IgD-negative memory B cell (primary cell): Measurements from ENCODE around the gene SPEM3. TPM values are rescaled to one million over a fixed set of nuclear protein-coding genes. Genes with fewer than 3 reads are reported as not detected.

ENCODE experiments used
- H3K27ac Mint-ChIP-seq, 3 donors: one replicate each; pipeline ENCODE4 v1.8.0; 2020 to 2022; ENCODE audit warnings: mild to moderate bottlenecking in 3 of 3, mixed read lengths in 3 of 3, moderate library complexity in 1 of 3
- H3K27me3 Mint-ChIP-seq: one replicate; pipeline ENCODE4 v1.8.0; 2021; ENCODE audit warnings: mixed read lengths
- H3K36me3 Mint-ChIP-seq: one replicate; pipeline ENCODE4 v1.8.0; 2020; ENCODE audit warnings: mild to moderate bottlenecking, mixed read lengths
- H3K4me1 Mint-ChIP-seq, 3 donors: one replicate each; pipeline ENCODE4 v1.8.0; 2020 to 2022; ENCODE audit warnings: mixed read lengths in 3 of 3, mild to moderate bottlenecking in 1 of 3
- H3K4me3 Mint-ChIP-seq, 4 donors: one replicate each; pipeline ENCODE4 v1.8.0; 2020 to 2022; ENCODE audit warnings: mild to moderate bottlenecking in 4 of 4, mixed read lengths in 4 of 4, moderate library complexity in 3 of 4
- H3K9me3 Mint-ChIP-seq, 3 donors: one replicate each; pipeline ENCODE4 v1.8.0; 2020 to 2021; ENCODE audit warnings: mixed read lengths in 3 of 3, mild to moderate bottlenecking in 1 of 3
- polyA plus RNA-seq: library from polyadenylated mRNA; unstranded; fragments of 300-500 nt; fragmentation: Illumina TruSeq; gene quantifications from one replicate; pipeline ENCODE4 v1.2.3, GENCODE V29; 2021

The SPEM3 gene
- polyA plus RNA-seq, 1 donor from 2014 or later: not detected

DNA sequence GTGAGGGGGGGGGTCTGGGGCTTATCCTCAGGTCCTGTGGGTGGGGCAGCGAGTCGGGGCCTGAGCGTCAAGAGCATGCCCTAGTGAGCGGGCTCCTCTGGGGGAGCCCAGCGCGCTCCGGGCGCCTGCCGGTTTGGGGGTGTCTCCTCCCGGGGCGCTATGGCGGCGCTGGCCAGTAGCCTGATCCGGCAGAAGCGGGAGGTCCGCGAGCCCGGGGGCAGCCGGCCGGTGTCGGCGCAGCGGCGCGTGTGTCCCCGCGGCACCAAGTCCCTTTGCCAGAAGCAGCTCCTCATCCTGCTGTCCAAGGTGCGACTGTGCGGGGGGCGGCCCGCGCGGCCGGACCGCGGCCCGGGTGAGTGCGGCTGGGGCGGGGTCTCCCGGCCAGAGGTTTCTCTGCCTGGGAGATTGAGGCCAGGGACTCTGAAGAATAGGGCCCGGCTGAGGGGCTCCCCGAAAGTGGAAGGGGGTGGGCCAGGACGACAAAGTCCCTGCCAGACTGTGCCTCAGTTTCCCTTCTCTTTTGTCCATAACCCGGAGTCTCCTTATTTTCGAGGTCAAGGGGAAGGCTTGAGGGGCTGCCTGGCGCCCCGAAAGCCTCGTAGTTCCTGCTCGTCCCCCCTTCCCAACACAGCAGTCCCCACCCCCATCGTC is 10.9 kb downstream of the SPEM3 start, which contains the start of gene FGF11:
FGF11 (plus strand) TSS at position 51 of the 651 bp plus-strand sequence; CDS start at position 160, 109 bp downstream.
- Mint-ChIP-seq H3K27me3 (peaks cover 47% of the 10 kb centered on the region), H3K4me1 (peaks cover 21 to 30% (median 23%) of the 10 kb centered on the region in 3 donors), H3K9me3 (no peaks in the 10 kb centered on the region), H3K27ac (peak within 1 kb of the TSS in 2 of 3 donors; percentile 35 to 72), H3K36me3 (peaks cover 4% of the 10 kb centered on the region), H3K4me3 (peak within 1 kb of the TSS; percentile 41 to 93 (median 78))

DNA sequence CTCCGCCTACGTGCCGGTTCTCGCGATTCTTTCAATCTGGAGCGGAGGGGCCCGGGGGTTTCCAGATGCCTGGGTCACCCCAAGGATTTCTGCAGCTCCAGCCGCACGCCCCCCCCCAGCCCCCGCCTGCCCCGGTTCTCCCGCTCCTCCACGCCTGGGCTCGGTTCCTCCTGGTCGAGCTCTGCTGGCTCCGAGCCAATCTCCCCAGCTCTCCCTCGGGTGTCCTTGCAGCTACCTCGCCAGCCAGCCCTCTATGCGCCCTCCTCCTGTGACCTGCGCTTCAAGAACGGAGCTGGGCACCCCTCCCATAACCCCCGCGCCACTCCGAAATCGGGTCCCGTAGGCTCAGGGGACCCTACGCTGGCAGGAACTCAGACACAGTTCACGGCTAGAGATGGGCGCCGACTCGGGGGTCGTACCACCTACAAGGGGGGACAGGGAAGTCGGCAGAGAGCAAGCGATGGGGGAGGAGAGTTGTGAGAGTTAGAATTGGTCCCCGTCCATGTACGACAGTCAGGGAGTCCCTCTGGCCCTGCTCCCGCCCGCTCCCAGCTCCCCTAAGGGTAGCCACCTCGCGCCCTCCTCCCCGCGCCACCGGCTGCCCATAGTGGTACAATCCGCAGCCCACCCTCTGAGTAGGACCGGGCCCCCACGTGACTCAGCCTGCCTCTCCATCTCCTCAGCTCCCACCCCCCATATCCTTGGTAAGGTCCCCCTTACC is 11.6 kb downstream of the SPEM3 start:
- Mint-ChIP-seq H3K36me3 (peaks cover 4% of the 10 kb centered on the region), H3K9me3 (no peaks in the 10 kb centered on the region), H3K27ac (peak overlapping the region in 2 of 3 donors; percentile 35 to 67), H3K27me3 (peaks cover 49% of the 10 kb centered on the region), H3K4me3 (peak overlapping the region; percentile 41 to 88 (median 78)), H3K4me1 (peaks cover 18 to 27% (median 23%) of the 10 kb centered on the region in 3 donors)

DNA sequence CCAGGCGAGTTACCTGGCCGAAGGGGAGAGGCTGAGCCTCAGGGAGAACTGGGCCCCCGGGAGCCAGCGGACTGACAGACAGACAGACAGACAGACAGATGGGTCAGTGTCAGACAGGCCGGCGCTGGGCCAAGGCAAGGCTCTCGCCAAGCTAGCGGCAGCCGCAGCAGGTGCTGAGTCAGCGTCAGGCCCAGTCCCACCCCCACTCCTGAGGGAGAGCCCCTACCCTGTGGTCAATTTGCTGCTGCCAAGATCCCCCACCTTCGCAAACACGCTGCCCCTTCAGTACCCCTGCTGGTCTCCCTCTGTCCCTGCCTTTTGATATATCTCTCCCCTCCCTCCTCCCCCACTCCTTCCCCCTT is 12.2 kb downstream of the SPEM3 start:
- Mint-ChIP-seq H3K4me3 (peak overlapping the region in 1 of 4 donors; percentile 41), H3K27ac (no peak overlapping the region), H3K27me3 (peaks cover 54% of the 10 kb centered on the region), H3K4me1 (peaks cover 17 to 30% (median 28%) of the 10 kb centered on the region in 3 donors), H3K9me3 (peaks cover 0 to 2% (median 0%) of the 10 kb centered on the region in 3 donors), H3K36me3 (peaks cover 5% of the 10 kb centered on the region)

DNA sequence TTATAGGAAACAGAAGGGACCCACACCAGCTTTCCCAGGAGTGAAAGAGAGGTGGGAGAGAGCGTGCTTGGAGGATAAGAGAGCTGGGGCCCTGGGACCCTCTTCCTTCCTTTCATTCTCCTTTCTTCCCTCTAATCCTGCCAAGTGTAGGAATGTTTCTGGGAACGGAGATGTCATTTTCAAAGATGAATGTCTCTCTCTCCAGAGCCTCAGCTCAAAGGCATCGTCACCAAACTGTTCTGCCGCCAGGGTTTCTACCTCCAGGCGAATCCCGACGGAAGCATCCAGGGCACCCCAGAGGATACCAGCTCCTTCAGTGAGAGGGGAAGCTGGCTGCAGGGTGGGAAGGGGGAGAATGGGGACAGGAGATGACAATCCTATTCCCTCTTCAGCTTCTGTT is 12.6 kb downstream of the SPEM3 start:
- peak overlapping the region in 1 of 4 donors; percentile 10 for H3K4me3 Mint-ChIP-seq
- H3K9me3 Mint-ChIP-seq: peaks cover 0 to 2% (median 0%) of the 10 kb centered on the region in 3 donors
- H3K27ac Mint-ChIP-seq: peak overlapping the region in 1 of 3 donors; percentile 80
- H3K27me3 Mint-ChIP-seq: peaks cover 57% of the 10 kb centered on the region
- H3K4me1 Mint-ChIP-seq: peaks cover 19 to 32% (median 29%) of the 10 kb centered on the region in 3 donors
- peaks cover 5% of the 10 kb centered on the region for H3K36me3 Mint-ChIP-seq

DNA sequence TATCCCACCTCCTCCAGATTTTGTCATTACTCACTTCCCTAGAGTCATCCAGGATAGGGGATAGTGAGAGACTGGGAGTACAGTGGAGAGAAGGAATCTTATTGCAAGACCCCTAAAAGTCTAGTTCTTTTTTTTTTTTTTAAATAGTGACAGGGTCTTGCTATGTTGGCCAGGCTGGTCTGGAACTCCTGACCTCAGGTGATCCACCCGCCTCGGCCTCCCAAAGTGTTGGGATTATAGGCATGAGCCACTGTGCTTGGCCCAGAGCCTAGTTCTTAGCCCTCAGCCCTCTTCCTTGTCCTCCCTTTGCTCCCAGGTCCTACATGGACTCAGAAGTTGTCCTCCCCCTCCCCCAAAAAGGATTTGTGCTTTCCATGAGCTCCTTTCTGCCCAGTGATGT is 13.5 kb downstream of the SPEM3 start:
- Mint-ChIP-seq H3K4me1 (peaks cover 20 to 32% (median 26%) of the 10 kb centered on the region in 3 donors), H3K36me3 (peaks cover 5% of the 10 kb centered on the region), H3K27me3 (peaks cover 59% of the 10 kb centered on the region), H3K4me3 (peak overlapping the region in 1 of 4 donors; percentile 10), H3K27ac (peak overlapping the region in 1 of 3 donors; percentile 80), H3K9me3 (peaks cover 0 to 2% (median 1%) of the 10 kb centered on the region in 3 donors)

DNA sequence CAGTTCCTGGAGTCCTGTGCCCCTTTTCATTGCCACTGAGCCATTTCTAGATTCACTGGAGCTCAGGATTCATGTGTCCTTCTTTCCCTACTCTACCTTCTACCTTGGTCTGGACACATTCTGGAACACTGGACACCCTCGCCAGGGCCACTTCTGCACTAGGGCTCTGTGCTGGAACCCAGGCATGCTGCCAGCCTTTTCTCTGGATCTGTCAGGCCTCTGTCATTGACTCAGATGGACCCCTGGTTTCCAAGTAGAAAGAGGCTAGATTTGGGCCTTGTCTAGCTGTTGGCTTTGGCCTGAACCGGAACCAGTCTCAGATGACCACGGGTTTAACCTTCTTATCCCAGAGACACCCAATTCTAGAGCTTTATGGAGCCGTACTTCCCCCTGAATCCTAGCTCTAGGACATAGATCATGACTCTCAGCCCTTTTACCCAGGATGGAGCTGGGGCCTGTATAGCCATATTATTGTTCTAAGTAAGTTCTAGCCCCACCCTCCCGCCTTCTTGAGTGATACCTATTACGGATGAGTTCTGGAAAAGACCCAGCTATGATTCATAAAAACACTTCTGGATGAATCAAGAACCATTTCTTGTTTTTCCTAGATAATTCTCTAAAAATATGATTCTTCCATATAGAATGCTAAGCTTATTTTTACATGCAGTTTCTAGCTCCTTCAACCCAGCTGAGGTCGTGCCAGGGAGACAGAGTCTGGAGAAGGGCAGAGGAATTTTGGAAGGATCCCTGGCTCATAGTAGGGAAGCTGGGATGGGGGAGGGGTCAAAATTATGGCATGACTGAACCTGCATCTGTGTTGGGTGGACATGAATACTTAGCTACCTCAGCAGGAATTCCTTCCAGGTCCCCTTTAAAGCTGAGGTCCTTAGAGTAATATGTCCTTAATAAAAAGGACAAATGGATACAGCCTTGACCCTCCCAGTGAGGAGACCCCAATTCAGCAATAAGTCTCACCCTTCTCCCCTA is 15.1 kb downstream of the SPEM3 start:
- Mint-ChIP-seq H3K27me3 (peaks cover 60% of the 10 kb centered on the region), H3K9me3 (peaks cover 0 to 6% (median 1%) of the 10 kb centered on the region in 3 donors), H3K36me3 (peaks cover 4% of the 10 kb centered on the region), H3K27ac (no peak overlapping the region), H3K4me3 (peak overlapping the region in 3 of 4 donors; percentile 5 to 72 (median 43)), H3K4me1 (peaks cover 12 to 23% (median 18%) of the 10 kb centered on the region in 3 donors)

DNA sequence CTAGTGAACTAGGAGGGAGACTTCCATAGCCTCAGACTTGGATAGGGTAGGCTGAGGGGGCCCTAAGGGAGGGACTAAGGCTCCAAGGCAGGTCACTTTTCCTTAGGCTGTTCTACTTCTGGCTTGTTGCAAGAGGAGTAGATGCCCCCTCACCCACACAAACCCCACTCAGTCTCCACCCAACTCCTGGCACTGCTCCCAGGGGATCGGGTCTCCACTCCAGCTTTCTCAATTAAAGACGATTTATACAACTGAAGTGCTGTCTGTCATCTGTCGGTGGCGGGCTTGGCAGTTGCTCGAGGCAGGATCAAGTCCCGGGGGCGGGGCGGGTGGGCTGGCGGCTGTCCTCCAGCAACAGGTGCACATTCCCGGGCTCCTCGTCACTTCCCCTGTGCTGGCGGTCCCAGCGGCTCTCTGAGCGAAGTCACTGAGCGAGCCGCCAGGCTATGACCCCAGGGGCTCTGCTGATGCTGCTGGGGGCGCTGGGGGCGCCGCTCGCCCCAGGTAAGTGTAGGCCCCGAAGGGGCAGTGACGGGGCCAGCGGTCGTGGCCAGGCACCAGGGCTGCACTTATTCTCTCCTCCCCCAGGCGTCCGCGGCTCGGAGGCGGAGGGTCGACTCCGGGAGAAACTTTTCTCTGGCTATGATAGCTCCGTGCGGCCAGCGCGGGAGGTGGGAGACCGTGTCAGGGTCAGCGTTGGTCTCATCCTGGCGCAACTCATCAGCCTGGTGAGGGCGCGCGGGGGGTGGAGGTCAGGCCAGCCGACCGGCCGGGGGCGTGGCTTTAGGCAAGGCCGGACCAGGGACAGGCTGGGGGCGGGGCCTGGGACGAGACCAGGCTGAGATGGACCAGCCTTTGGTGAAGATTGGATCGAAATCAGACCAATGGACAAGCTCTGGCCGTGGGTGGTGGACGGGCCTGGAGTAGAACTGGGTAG is 16.3 kb downstream of the SPEM3 start, which contains the start of gene CHRNB1:
CHRNB1 (plus strand) TSS at position 380 of the 937 bp plus-strand sequence; CDS start at position 447, 67 bp downstream.
- H3K36me3 Mint-ChIP-seq: peaks cover 4% of the 10 kb centered on the region
- peaks cover 0 to 6% (median 1%) of the 10 kb centered on the region in 3 donors for H3K9me3 Mint-ChIP-seq
- peak within 1 kb of the TSS; percentile 12 to 95 (median 71) for H3K27ac Mint-ChIP-seq
- peaks cover 59% of the 10 kb centered on the region for H3K27me3 Mint-ChIP-seq
- peak within 1 kb of the TSS; percentile 58 to 85 (median 76) for H3K4me3 Mint-ChIP-seq
- H3K4me1 Mint-ChIP-seq: peaks cover 9 to 18% (median 13%) of the 10 kb centered on the region in 3 donors

DNA sequence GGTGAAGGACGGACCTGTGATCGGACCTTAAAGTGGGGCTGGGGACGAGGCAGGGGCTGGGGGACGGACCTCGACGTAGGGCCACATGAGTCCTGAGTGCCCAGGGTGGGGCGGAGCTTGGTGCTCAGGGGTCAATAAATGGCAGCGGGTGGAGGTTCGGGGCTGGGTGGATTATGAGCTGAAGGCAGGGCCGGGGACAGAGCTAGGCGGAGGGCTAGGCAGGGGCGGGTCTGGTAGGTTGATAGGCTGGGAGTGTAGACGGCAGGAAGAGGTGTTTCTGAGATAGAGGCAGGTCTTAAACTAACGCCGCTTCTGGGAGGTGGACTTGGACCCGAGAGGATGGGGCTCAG is 16.9 kb downstream of the SPEM3 start:
- Mint-ChIP-seq H3K4me1 (peaks cover 7 to 14% (median 9%) of the 10 kb centered on the region in 3 donors), H3K9me3 (peaks cover 0 to 6% (median 1%) of the 10 kb centered on the region in 3 donors), H3K4me3 (peak overlapping the region; percentile 58 to 85 (median 76)), H3K36me3 (peaks cover 4% of the 10 kb centered on the region), H3K27me3 (peaks cover 53% of the 10 kb centered on the region), H3K27ac (peak overlapping the region; percentile 12 to 95 (median 71))

DNA sequence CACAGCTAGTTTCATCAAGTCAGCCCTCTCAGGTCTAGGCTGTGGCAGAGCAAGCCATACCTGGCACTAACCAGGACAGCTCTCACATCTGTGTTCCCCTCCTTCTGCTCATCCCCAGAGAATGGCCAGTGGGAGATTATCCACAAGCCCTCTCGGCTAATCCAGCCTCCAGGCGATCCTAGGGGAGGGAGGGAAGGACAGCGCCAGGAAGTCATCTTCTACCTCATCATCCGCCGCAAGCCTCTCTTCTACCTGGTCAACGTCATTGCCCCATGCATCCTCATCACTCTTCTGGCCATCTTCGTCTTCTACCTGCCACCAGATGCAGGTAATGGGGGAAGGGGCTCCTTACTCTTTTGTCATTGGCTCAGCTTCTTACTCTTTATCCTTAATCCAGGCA is 19.8 kb downstream of the SPEM3 start:
- Mint-ChIP-seq H3K4me1 (peaks cover 7 to 14% (median 9%) of the 10 kb centered on the region in 3 donors), H3K27me3 (peaks cover 34% of the 10 kb centered on the region), H3K27ac (peak overlapping the region in 1 of 3 donors; percentile 11), H3K9me3 (peaks cover 0 to 6% (median 1%) of the 10 kb centered on the region in 3 donors), H3K36me3 (peaks cover 4% of the 10 kb centered on the region), H3K4me3 (no peak overlapping the region)

DNA sequence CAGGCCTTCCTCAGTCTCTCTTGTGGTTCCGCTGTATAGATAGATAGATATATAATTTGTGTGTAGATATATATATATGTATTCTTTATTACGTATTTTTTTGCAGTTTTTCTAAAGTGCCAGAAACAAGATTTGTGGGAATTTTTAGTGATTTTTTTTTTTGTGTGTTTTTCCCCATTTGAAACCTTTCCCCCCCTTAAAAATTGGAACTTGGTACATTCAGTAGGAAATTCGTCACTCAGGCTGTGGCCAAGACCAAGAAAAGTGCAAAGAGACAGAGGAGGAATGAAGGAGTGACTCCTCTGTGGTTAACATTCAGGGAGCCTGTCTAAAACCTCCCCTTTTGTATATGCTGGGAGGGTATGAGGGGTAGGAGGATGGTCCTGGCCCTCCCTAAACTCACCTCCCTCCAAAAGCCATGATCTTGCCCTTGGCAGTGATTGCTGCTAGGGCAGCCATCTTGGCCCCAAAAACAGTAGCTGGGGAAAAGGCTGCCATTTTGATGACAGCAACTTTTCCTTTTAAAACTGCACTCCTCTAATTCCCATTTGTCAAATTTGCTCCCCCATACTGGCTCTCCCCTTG is 31.4 kb downstream of the SPEM3 start:
- Mint-ChIP-seq H3K4me3 (peak overlapping the region in 1 of 4 donors; percentile 34), H3K9me3 (no peaks in the 10 kb centered on the region), H3K27ac (peak overlapping the region in 1 of 3 donors; percentile 27), H3K4me1 (peaks cover 7 to 12% (median 12%) of the 10 kb centered on the region in 3 donors), H3K36me3 (no peaks in the 10 kb centered on the region), H3K27me3 (no peaks in the 10 kb centered on the region)

DNA sequence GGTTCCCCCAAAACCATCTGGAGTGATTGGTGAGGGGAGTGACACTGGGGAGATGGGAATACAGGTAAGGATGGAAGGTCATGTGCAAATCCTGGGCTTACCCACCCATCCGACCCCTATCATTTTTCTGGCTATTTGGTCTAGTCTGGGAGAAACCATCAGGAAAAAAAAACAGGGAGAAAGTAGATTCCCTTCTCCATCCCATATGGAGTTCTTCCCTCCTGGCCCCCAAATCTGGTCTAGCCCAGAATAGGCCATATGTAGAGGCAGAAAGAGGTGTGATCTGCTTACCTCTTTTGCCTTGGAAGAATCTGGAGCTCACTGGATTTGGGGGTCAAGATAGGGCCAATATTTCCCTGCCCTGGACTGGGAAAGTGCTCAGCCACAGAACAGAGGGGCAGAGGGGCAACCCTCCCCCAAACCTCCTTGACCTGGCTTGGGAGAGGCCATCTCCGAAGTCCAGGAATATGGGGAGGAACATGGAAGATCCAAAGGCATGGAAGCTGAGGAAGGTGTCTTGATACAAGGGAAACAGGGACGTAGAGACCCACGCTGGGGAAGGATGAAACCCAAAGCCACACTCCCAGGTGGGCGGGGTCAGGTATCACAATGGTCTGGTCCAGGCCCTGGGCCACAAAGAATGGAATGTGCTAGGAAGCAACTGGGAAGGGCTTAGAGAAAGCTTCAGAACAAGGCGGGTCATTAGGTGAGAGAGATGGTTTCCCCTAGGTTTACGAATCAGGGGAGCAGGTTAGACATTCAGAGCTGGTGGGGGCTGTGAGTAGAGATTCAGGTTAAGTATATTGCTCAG is 32.4 kb downstream of the SPEM3 start:
- Mint-ChIP-seq H3K4me1 (peaks cover 3 to 7% (median 6%) of the 10 kb centered on the region in 3 donors), H3K9me3 (no peaks in the 10 kb centered on the region), H3K4me3 (peak overlapping the region in 1 of 4 donors; percentile 57), H3K27me3 (no peaks in the 10 kb centered on the region), H3K27ac (peak overlapping the region in 1 of 3 donors; percentile 53), H3K36me3 (no peaks in the 10 kb centered on the region)
